ENCODE results near the gene ADRM1. TPM values are rescaled to one million over a fixed set of nuclear protein-coding genes. Genes with fewer than 3 reads are reported as not detected.
A peak's percentile ranks its signal among the peaks of the same experiment; 100 is the strongest.

Gene ADRM1
- total and polyA plus RNA-seq, 2 of the 4 experiments (the other 2 are of a cell fraction): 103 to 149 TPM

DNA sequence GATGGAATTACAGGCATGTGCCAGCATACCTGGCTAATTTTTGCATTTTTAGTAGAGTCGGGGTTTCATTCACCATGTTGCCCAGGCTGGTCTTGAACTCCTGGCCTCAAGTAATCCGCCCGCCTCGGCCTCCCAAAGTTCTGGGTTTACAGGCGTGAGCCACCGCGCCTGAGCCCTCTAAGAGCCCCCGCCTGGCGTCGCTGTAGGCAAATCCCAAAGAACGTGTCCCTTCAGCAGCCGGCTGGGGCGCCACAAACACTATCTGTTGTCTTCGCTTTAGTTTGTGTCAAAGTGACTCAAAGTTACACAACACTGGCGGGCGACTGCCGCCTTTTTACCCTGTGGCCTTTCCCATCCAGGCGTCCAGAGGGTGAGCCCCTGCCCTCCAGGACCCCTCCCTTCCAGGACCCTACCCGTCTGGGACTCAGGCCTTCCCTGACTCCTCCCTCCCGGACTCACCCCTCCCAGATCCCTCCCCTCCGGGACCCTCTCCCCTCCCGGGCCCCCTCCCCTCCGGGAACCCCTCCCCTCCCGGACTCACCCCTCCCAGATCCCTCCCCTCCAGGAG is 940 bp upstream of the ADRM1 start (continued):
- peak; percentile 98 for TF ChIP-seq CTCF (conservative IDR thresholded peaks at IDR 0.05; ENCODE audit: low read depth, low read length)

DNA sequence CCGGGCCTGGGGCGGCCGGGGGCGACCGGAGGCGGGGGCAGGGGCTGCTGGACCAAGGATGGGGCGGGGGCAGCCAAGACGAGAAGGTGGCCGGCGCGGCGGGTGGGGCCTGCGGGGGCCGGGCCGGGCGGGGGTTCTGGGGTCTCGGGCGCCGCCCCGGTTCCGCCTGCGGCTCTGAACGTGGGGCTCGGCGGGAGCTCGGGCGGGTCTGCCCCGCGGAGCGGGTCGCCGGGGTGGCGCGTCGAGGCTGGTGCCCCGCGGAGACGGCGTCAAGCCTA is 204 bp downstream of the ADRM1 start:
- CTCF ChIA-PET: interaction anchor here (1.4 kb wide), 1 partner anchor 83 kb away, joined by 4 read pairs; no protein-coding TSS in a partner anchor
- H3K56ac ChIP-seq (ENCODE audit: extremely low read depth, insufficient read depth, low read length): no peak overlapping the region
- WGBS, 2 experiments (ENCODE audit: extremely low coverage in 2 of 2, insufficient read length in 1 of 2): 0% methylated on average over 1 of the region's 39 CpGs; no CpG with 5 or more reads in 1 of the 2 experiments
- in situ Hi-C loops (cut with MboI; ENCODE audit: low sequenced_read_pairs): no loop called here
- peak overlapping the region; percentile 98; the same call in 1 of the 2 replicates for H3K4me2 ChIP-seq (ENCODE audit: low read depth, low read length)
- peaks cover 37% of the 10 kb centered on the region for H4K20me1 ChIP-seq (ENCODE audit: insufficient read depth, low read length)
- DNase-seq (no peak), ATAC-seq (ENCODE audit: low read depth) (no peak)
- TF ChIP-seq CEBPB (IDR thresholded peaks at IDR 0.05; ENCODE audit: low read depth, low read length) (no peak), MAZ (IDR thresholded peaks at IDR 0.05; ENCODE audit: borderline replicate concordance, low read depth, low read length) (no peak), ELK1 (IDR thresholded peaks at IDR 0.05; ENCODE audit: borderline replicate concordance, low read depth, low read length) (no peak)
- TF ChIP-seq, protein P1, sequence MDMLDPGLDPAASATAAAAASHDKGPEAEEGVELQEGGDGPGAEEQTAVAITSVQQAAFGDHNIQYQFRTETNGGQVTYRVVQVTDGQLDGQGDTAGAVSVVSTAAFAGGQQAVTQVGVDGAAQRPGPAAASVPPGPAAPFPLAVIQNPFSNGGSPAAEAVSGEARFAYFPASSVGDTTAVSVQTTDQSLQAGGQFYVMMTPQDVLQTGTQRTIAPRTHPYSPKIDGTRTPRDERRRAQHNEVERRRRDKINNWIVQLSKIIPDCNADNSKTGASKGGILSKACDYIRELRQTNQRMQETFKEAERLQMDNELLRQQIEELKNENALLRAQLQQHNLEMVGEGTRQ (IDR thresholded peaks at IDR 0.05; ENCODE audit: low read depth, low read length): no peak
- no peaks in the 10 kb centered on the region for H3K27me3 ChIP-seq (ENCODE audit: control insufficient read depth, insufficient read depth, low read length)
- H2BK15ac ChIP-seq (ENCODE audit: low read depth, low read length): no peak overlapping the region
- H3K9ac ChIP-seq (ENCODE audit: low read depth, low read length): peak overlapping the region; percentile 89
- peaks cover 0 to 34% of the 10 kb centered on the region in 2 experiments; a peak in 1 of 4 replicates for H3K79me1 ChIP-seq (ENCODE audit: low read depth in 1 of 2, low read length in 2 of 2)
- H3K36me3 ChIP-seq (ENCODE audit: control insufficient read depth, insufficient read depth, low read length): peaks cover 40% of the 10 kb centered on the region
- H4K91ac ChIP-seq (ENCODE audit: insufficient read depth, low read depth, low read length): no peak overlapping the region
- 0 out of 2 replicates have a peak, but pooled peaks cover 6% of the 10 kb centered on the region for H3K9me1 ChIP-seq (ENCODE audit: insufficient read depth, low read length)
- H3K23ac ChIP-seq (ENCODE audit: low read depth, low read length): no peak overlapping the region
- H3K18ac ChIP-seq (ENCODE audit: low read depth, low read length): no peak overlapping the region
- H3K9me3 ChIP-seq (ENCODE audit: control insufficient read depth, insufficient read depth, low read length): no peaks in the 10 kb centered on the region
- H3K27ac ChIP-seq (ENCODE audit: insufficient read depth, low read length): peak overlapping the region; percentile 78
- H3K4me1 ChIP-seq (ENCODE audit: control insufficient read depth, insufficient read depth, low read length): peaks cover 12% of the 10 kb centered on the region
- peak overlapping the region; percentile 37 for H2BK5ac ChIP-seq (ENCODE audit: low read depth, low read length, poor library complexity, severe bottlenecking)
- no peak overlapping the region for H3K4ac ChIP-seq (ENCODE audit: low read depth, low read length)
- intact Hi-C loops (cut with micrococcal nuclease): loop anchor here (2.0 to 10.0 kb wide), 2 partner anchors 72 to 192 kb away; no protein-coding TSS in a partner anchor
- BruUV-seq (replicated peaks): no TSS peak
- peak overlapping the region; percentile 83 for H2AFZ ChIP-seq (replicated peaks; ENCODE audit: low read length, poor library complexity)
- no peak overlapping the region for H2BK120ac ChIP-seq (ENCODE audit: low read depth, low read length)
- H3K4me3 ChIP-seq (ENCODE audit: insufficient read depth, low read depth, low read length): peak overlapping the region; percentile 99
- dilution Hi-C loops (cut with HindIII; ENCODE audit: low sequenced_read_pairs, unreplicated experiment): no loop called here
- no peak overlapping the region for H4K5ac ChIP-seq (ENCODE audit: low read depth, low read length)
- H2AK5ac ChIP-seq (ENCODE audit: low read depth, low read length): no peak overlapping the region
- POLR2A ChIA-PET (ENCODE audit: unreplicated experiment): no interaction called here
- no peak overlapping the region for H2BK20ac ChIP-seq (ENCODE audit: low read depth, low read length)
- no peak overlapping the region; a peak in 1 of 4 replicates for H4K8ac ChIP-seq (ENCODE audit: low read depth in 2 of 2, low read length in 2 of 2)
- peak overlapping the region; percentile 99 for H2AK9ac ChIP-seq (replicated peaks; ENCODE audit: low read depth, low read length, poor library complexity)
- no peak overlapping the region for H3K14ac ChIP-seq (replicated peaks; ENCODE audit: low read depth, low read length)
